Endodermal cell (in vitro differentiated cells): ENCODE data around the gene DNAJB14. TPM values are rescaled to one million over a fixed set of nuclear protein-coding genes. Genes with fewer than 3 reads are reported as not detected.

ENCODE experiments used
- DNase-seq: peaks from one replicate; pipeline ENCODE4 v3.0.0-alpha.2; 2017
- H3K27ac ChIP-seq: 2 replicates; pipeline ENCODE4 v1.5.1; 2013; ENCODE audit warnings: mild to moderate bottlenecking, low read depth, low read length, moderate library complexity
- H3K27me3 ChIP-seq: 2 replicates; pipeline ENCODE4 v1.6.1; 2013; ENCODE audit warnings: mild to moderate bottlenecking, low read length, moderate library complexity; ENCODE audit not compliant: insufficient read depth, control insufficient read depth, poor library complexity, severe bottlenecking
- H3K36me3 ChIP-seq: 2 replicates; pipeline ENCODE4 v1.7.0; 2013; ENCODE audit warnings: mild to moderate bottlenecking, low read length, moderate library complexity; ENCODE audit not compliant: control insufficient read depth, insufficient read depth
- H3K4me1 ChIP-seq: one replicate; pipeline ENCODE4 v1.7.0; 2013; ENCODE audit warnings: low read length; ENCODE audit not compliant: control insufficient read depth, insufficient read depth
- H3K4me3 ChIP-seq: 2 replicates; pipeline ENCODE4 v1.5.1; 2013; ENCODE audit warnings: mild to moderate bottlenecking, low read length, moderate library complexity
- H3K9ac ChIP-seq: 2 replicates; pipeline ENCODE4 v1.6.1; 2013; ENCODE audit warnings: mild to moderate bottlenecking, low read length, moderate library complexity; ENCODE audit not compliant: poor library complexity, severe bottlenecking; ENCODE audit errors: extremely low read depth
- H3K9me3 ChIP-seq: 2 replicates; pipeline ENCODE4 v1.6.1; 2013; ENCODE audit warnings: mild to moderate bottlenecking, low read length, moderate library complexity; ENCODE audit not compliant: control insufficient read depth
- H3K27ac Mint-ChIP-seq: 2 replicates; pipeline ENCODE4 v1.8.0; 2020; ENCODE audit warnings: mixed read lengths
- H3K27me3 Mint-ChIP-seq: 2 replicates; pipeline ENCODE4 v1.8.0; 2021; ENCODE audit warnings: mild to moderate bottlenecking, mixed read lengths; ENCODE audit not compliant: insufficient read depth
- H3K36me3 Mint-ChIP-seq: 2 replicates; pipeline ENCODE4 v1.8.0; 2020; ENCODE audit warnings: low read depth, mixed read lengths
- H3K4me1 Mint-ChIP-seq: 2 replicates; pipeline ENCODE4 v1.8.0; 2020; ENCODE audit warnings: mixed read lengths
- H3K4me3 Mint-ChIP-seq: 2 replicates; pipeline ENCODE4 v1.8.0; 2020; ENCODE audit warnings: mild to moderate bottlenecking, moderate library complexity, mixed read lengths
- H3K9me3 Mint-ChIP-seq: 2 replicates; pipeline ENCODE4 v1.8.0; 2020; ENCODE audit warnings: mild to moderate bottlenecking, mixed read lengths
- WGBS, 2 experiments: methylation state at CpG; one replicate each; pipeline versions ENCODE4 v1.1.5 to v1.1.7; 2013; ENCODE audit warnings: missing lambda C conversion rate in 2 of 2, mixed read lengths in 1 of 2; ENCODE audit not compliant: insufficient coverage in 1 of 2, insufficient read length in 1 of 2; 5-methylcytosine and 5-hydroxymethylcytosine counted together
- total RNA-seq, 2 donors: library from RNA; stranded (reverse); fragmentation: NEBNext Ultra II Directional in 1 of 2; extraction: Animal tissue kit (Norgen Biotek cat#: 25700) in 1 of 2; gene quantifications; 2 replicates in 1 of 2; 3 replicates in 1 of 2; pipeline ENCODE4 v1.2.1, GENCODE V29; 2021
- TF ChIP-seq, protein P1 (sequence below): fragments of 200-600 bp; sonication (generic); conservative IDR thresholded peaks from 2 replicates; pipeline ENCODE4 v1.5.0; 2021; ENCODE audit warnings: antibody characterized with exemption, mild to moderate bottlenecking

DNAJB14 gene
- total RNA-seq, 2 donors from 2014 or later = 50.3 to 62.5 TPM

DNA sequence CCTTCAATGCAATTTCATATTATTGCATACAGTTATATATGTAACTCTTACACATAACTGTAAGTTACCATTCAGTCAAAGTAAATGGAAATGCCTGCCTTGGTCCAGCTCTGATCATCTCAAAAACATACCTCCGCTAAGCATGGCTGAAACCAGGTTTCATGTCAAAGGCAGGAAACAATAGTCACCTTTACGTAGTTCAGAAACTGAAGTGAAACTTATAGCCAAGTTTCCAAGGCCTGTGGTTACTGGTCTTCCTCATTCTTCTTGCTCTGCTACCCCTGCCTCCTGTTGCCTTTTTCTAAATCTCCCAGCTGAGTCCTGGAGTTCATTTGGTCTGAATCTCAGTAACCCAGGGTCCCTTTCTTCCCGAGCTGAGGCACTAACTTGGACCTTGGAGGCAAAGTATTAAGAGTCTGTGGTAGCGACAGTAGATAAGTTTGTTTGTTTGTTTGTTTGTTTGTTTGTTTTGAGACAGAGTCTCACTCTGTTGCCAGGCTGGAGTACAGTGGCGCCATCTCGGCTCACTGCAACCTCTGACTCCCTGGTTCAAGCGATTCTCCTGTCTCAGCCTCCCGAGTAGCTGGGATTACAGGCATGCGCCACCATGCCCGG is 98.9 kb downstream of the DNAJB14 start:
- TF ChIP-seq, protein P1, sequence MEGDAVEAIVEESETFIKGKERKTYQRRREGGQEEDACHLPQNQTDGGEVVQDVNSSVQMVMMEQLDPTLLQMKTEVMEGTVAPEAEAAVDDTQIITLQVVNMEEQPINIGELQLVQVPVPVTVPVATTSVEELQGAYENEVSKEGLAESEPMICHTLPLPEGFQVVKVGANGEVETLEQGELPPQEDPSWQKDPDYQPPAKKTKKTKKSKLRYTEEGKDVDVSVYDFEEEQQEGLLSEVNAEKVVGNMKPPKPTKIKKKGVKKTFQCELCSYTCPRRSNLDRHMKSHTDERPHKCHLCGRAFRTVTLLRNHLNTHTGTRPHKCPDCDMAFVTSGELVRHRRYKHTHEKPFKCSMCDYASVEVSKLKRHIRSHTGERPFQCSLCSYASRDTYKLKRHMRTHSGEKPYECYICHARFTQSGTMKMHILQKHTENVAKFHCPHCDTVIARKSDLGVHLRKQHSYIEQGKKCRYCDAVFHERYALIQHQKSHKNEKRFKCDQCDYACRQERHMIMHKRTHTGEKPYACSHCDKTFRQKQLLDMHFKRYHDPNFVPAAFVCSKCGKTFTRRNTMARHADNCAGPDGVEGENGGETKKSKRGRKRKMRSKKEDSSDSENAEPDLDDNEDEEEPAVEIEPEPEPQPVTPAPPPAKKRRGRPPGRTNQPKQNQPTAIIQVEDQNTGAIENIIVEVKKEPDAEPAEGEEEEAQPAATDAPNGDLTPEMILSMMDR = no peak
- H3K36me3 ChIP-seq = no peaks in the 10 kb centered on the region
- no peak for DNase-seq
- Mint-ChIP-seq H3K4me1 (no peaks in the 10 kb centered on the region), H3K27ac (no peak overlapping the region), H3K4me3 (no peak overlapping the region), H3K36me3 (no peaks in the 10 kb centered on the region), H3K27me3 (no peaks in the 10 kb centered on the region), H3K9me3 (no peaks in the 10 kb centered on the region)
- WGBS, 2 experiments = 82 to 83% methylated on average over 3 to 10 of the region's 10 CpGs
- H3K9ac ChIP-seq = no peak overlapping the region
- no peak overlapping the region for H3K4me3 ChIP-seq
- no peaks in the 10 kb centered on the region for H3K4me1 ChIP-seq
- H3K27me3 ChIP-seq = no peaks in the 10 kb centered on the region
- H3K27ac ChIP-seq = no peak overlapping the region
- H3K9me3 ChIP-seq = no peaks in the 10 kb centered on the region

DNA sequence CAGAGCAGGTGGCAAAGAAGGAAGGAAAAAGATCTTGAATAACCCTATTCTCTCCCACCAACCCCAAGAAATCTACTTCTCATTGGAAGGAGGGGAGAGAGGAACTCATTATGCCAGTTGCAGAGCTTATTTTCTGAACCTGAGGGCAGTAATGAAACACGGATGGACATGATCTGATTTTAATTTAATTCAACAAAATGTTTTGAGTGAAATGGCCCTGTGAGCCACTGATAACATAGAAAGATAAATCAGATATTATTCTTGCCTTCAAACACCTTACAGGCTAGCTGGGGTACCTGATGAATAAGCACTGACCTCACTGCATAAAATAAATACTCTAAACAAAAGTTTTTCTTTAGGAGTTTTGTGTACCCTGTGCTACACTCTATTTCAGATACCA is 99.5 kb downstream of the DNAJB14 start:
- Mint-ChIP-seq H3K27ac (no peak overlapping the region), H3K4me1 (no peaks in the 10 kb centered on the region)

More for the DNA sequence above, 99.5 kb downstream of the DNAJB14 start:
- TF ChIP-seq, protein P1 = no peak
- Histone ChIP-seq H3K4me3 (no peak overlapping the region), H3K27me3 (no peaks in the 10 kb centered on the region), H3K36me3 (no peaks in the 10 kb centered on the region), H3K9me3 (no peaks in the 10 kb centered on the region), H3K27ac (no peak overlapping the region), H3K4me1 (no peaks in the 10 kb centered on the region), H3K9ac (no peak overlapping the region)
- DNase-seq = no peak
- Mint-ChIP-seq H3K27me3 (no peaks in the 10 kb centered on the region), H3K9me3 (no peaks in the 10 kb centered on the region), H3K4me3 (no peak overlapping the region), H3K36me3 (no peaks in the 10 kb centered on the region)
- WGBS, 2 experiments = 88% methylated on average over 1 of the region's 1 CpG; no CpG with 5 or more reads in 1 of the 2 experiments

Other genes with a start within 250 kb of the DNAJB14 start
- gene DAPP1, start 129.8 kb downstream of the DNAJB14 start, total RNA-seq = not detected
- 10 to 100 TPM; 31.6 to 33.0 TPM for gene LAMTOR3, start 52.2 kb downstream of the DNAJB14 start, total RNA-seq
- 100 to 1,000 TPM; 580 to 651 TPM for gene H2AZ1, start 3.7 kb upstream of the DNAJB14 start, total RNA-seq
- 10 to 100 TPM; 10.8 to 19.7 TPM for gene DDIT4L, start 243.8 kb upstream of the DNAJB14 start, total RNA-seq